Natural killer cell (primary cell): ENCODE results near the gene DACH1. TPM values are rescaled to one million over a fixed set of nuclear protein-coding genes. Genes with fewer than 3 reads are reported as not detected.

Source experiments
- ATAC-seq, 3 donors: fragments of 150-1000 bp in 2 of 3; fragments of 200-7000 bp in 1 of 3; cut with Tn5 transposase; 1 replicate in 1 of 3; 2 replicates in 2 of 3; pipeline ENCODE4 v1.10.0; 2021; ENCODE audit warnings: mild to moderate bottlenecking in 2 of 3, moderate library complexity in 2 of 3
- DNase-seq, 2 donors: peaks; one replicate each; pipeline versions ENCODE4 v3.0.0 to v3.0.0-alpha.2; 2013 to 2021; ENCODE audit warnings: mixed read lengths in 1 of 2
- H3K27ac ChIP-seq: one replicate; pipeline ENCODE4 v1.5.1; 2013; ENCODE audit warnings: mild to moderate bottlenecking, low read length
- H3K27me3 ChIP-seq: one replicate; pipeline ENCODE4 v1.6.1; 2013; ENCODE audit warnings: low read length; ENCODE audit not compliant: control insufficient read depth, insufficient read depth
- H3K36me3 ChIP-seq: one replicate; pipeline ENCODE4 v1.6.1; 2013; ENCODE audit warnings: low read length; ENCODE audit not compliant: control insufficient read depth, insufficient read depth
- H3K4me1 ChIP-seq: one replicate; pipeline ENCODE4 v1.6.1; 2013; ENCODE audit warnings: low read length; ENCODE audit not compliant: control insufficient read depth, insufficient read depth
- H3K4me3 ChIP-seq: one replicate; pipeline ENCODE4 v1.5.1; 2013; ENCODE audit warnings: low read length
- H3K9me3 ChIP-seq: one replicate; pipeline ENCODE4 v1.6.1; 2013; ENCODE audit warnings: low read length; ENCODE audit not compliant: control insufficient read depth, insufficient read depth
- H3K27ac Mint-ChIP-seq, 2 donors: one replicate each; pipeline ENCODE4 v1.8.0; 2022; ENCODE audit warnings: mild to moderate bottlenecking in 2 of 2, mixed read lengths in 2 of 2, moderate library complexity in 1 of 2
- H3K27me3 Mint-ChIP-seq, 2 donors: one replicate each; pipeline ENCODE4 v1.8.0; 2022; ENCODE audit warnings: low read depth in 2 of 2, mixed read lengths in 2 of 2
- H3K36me3 Mint-ChIP-seq: one replicate; pipeline ENCODE4 v1.8.0; 2022; ENCODE audit warnings: mixed read lengths
- H3K4me1 Mint-ChIP-seq, 2 donors: one replicate each; pipeline ENCODE4 v1.8.0; 2022; ENCODE audit warnings: mixed read lengths in 2 of 2
- H3K4me3 Mint-ChIP-seq: one replicate; pipeline ENCODE4 v1.8.0; 2022; ENCODE audit warnings: mild to moderate bottlenecking, moderate library complexity, mixed read lengths
- H3K9me3 Mint-ChIP-seq, 2 donors: one replicate each; pipeline ENCODE4 v1.8.0; 2022; ENCODE audit warnings: mixed read lengths in 2 of 2
- WGBS: methylation state at CpG from one replicate; pipeline ENCODE4 v1.1.7; 2013; ENCODE audit warnings: missing lambda C conversion rate; ENCODE audit not compliant: insufficient coverage; 5-methylcytosine and 5-hydroxymethylcytosine counted together
- intact Hi-C: fragments of 100-400 bp; cut with micrococcal nuclease; formaldehyde crosslinking; loops from one replicate; pipeline ENCODE4 v1.14.2; 2022
- total RNA-seq, 4 donors: library from RNA; stranded (reverse); fragments of 120-200 nt in 1 of 4; gene quantifications; one replicate each; pipeline versions ENCODE4 v1.2.3 to v1.2.4, GENCODE V29; 2013 to 2022
- TF ChIP-seq, protein P1 (sequence below): fragments of 200-600 bp; IDR thresholded peaks from one replicate; pipeline ENCODE4 v1.8.0; 2022; ENCODE audit warnings: antibody characterized with exemption

Gene DACH1
- total RNA-seq, 3 donors from 2014 or later (not counting 1 experiment from before 2014, with no cell fraction given), result 0.29 to 2.3 (median 0.49) TPM

DNA sequence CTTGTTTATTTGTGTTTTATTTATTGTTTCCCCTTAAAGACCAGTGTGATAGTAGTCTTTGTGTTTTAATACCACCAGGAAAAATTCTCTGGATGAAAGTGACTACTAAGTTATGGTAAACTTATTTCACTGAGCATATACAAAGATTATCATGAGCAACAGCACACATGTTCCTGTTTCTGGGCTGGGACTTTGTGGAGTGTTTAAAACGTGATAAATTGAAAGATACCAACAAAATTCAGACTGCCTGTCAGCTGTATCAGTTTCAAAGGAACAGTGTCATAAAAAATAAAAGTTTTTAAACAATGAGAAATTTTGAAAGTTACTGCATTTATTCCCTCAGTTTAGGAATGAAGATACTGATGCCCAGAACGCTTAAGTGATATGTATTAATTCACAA, 259.4 kb downstream of the DACH1 start:
- no peak for DNase-seq
- Mint-ChIP-seq H3K27me3 (no peaks in the 10 kb centered on the region), H3K4me3 (no peak overlapping the region), H3K36me3 (no peaks in the 10 kb centered on the region), H3K9me3 (no peaks in the 10 kb centered on the region), H3K27ac (no peak overlapping the region), H3K4me1 (no peaks in the 10 kb centered on the region)
- WGBS, result 11% methylated on average over 1 of the region's 2 CpGs
- intact Hi-C loops, result no loop called here
- Histone ChIP-seq H3K9me3 (no peaks in the 10 kb centered on the region), H3K4me3 (no peak overlapping the region), H3K27me3 (no peaks in the 10 kb centered on the region), H3K27ac (no peak overlapping the region), H3K36me3 (no peaks in the 10 kb centered on the region), H3K4me1 (no peaks in the 10 kb centered on the region)
- no peak for ATAC-seq
- TF ChIP-seq, protein P1, sequence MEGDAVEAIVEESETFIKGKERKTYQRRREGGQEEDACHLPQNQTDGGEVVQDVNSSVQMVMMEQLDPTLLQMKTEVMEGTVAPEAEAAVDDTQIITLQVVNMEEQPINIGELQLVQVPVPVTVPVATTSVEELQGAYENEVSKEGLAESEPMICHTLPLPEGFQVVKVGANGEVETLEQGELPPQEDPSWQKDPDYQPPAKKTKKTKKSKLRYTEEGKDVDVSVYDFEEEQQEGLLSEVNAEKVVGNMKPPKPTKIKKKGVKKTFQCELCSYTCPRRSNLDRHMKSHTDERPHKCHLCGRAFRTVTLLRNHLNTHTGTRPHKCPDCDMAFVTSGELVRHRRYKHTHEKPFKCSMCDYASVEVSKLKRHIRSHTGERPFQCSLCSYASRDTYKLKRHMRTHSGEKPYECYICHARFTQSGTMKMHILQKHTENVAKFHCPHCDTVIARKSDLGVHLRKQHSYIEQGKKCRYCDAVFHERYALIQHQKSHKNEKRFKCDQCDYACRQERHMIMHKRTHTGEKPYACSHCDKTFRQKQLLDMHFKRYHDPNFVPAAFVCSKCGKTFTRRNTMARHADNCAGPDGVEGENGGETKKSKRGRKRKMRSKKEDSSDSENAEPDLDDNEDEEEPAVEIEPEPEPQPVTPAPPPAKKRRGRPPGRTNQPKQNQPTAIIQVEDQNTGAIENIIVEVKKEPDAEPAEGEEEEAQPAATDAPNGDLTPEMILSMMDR, result no peak

DNA sequence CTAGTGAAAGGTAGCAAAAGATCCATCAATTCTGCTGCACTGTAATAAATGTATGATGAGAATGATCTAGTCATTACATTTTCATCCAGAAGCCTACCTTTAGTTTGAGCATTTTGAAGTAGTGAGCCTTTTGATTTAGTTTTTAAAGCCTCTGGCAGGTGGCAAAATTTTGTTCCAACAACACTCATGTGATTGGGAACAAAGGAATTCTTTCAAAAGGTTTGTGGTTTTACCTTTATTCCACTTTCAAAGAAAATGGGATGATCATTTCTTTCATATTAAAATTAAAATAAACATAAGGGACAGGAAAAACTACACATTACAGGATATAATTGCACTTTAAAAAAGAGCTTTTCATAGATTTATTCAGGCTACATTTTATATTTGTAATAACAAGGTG, 260.2 kb downstream of the DACH1 start:
- Histone ChIP-seq H3K4me3 (no peak overlapping the region), H3K9me3 (no peaks in the 10 kb centered on the region), H3K27ac (no peak overlapping the region), H3K27me3 (no peaks in the 10 kb centered on the region), H3K36me3 (no peaks in the 10 kb centered on the region), H3K4me1 (no peaks in the 10 kb centered on the region)
- Mint-ChIP-seq H3K36me3 (no peaks in the 10 kb centered on the region), H3K27me3 (no peaks in the 10 kb centered on the region), H3K4me3 (no peak overlapping the region), H3K9me3 (no peaks in the 10 kb centered on the region), H3K4me1 (no peaks in the 10 kb centered on the region), H3K27ac (no peak overlapping the region)
- TF ChIP-seq, protein P1, result no peak
- ATAC-seq, result no peak
- DNase-seq, result no peak
- intact Hi-C loops, result no loop called here

DNA sequence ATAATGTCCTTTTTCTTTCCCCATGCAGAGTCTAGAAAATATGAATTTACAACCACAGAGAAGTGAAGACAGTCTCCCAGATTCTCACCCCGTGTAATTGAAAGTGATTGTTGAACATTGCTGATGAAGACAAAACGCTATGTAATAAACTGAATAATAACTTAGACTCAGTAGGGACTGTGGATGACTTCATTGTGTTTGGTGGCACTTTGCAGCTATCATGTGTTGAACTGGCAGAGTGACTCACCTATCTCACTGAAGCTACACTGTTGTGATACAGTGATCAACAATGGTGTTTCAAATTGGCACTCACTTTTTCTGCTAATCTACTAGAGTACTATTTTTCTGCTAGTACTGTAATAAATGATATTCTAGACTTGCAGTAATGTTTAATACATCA, 261.3 kb downstream of the DACH1 start:
- Histone ChIP-seq H3K4me3 (no peak overlapping the region), H3K36me3 (no peaks in the 10 kb centered on the region), H3K9me3 (no peaks in the 10 kb centered on the region), H3K27me3 (no peaks in the 10 kb centered on the region), H3K4me1 (no peaks in the 10 kb centered on the region), H3K27ac (no peak overlapping the region)
- TF ChIP-seq, protein P1, result no peak
- Mint-ChIP-seq H3K27me3 (no peaks in the 10 kb centered on the region), H3K36me3 (no peaks in the 10 kb centered on the region), H3K4me3 (no peak overlapping the region), H3K27ac (no peak overlapping the region), H3K9me3 (no peaks in the 10 kb centered on the region), H3K4me1 (no peaks in the 10 kb centered on the region)
- intact Hi-C loops, result no loop called here
- DNase-seq (no peak), ATAC-seq (no peak)
- 85% methylated on average over 2 of the region's 2 CpGs for WGBS

DNA sequence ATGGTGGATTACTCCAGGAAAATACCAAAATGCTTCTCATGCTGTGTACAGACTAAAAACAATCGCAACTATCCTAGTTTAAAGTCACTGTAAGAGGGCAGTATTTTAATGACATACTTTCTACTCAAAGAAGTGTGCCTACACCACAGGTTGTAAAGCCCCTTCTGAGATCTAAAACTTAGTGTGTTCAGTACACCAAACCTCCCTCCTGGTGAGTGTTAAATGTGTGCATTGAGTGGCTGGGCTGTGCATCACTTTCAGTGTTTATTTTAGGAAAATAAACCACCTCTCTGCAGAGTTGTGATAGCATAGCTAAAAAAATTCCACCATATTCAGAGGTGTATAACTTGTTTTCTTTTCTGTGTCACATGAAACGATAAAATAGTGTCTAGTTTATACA, 263.7 kb downstream of the DACH1 start:
- Mint-ChIP-seq H3K9me3 (peaks cover 2 to 4% of the 10 kb centered on the region in 2 donors), H3K27me3 (no peaks in the 10 kb centered on the region), H3K36me3 (no peaks in the 10 kb centered on the region), H3K27ac (no peak overlapping the region), H3K4me1 (no peaks in the 10 kb centered on the region), H3K4me3 (no peak overlapping the region)
- WGBS, result 80% methylated on average over 1 of the region's 2 CpGs
- H3K4me1 ChIP-seq, result no peaks in the 10 kb centered on the region
- no peaks in the 10 kb centered on the region for H3K9me3 ChIP-seq
- no peaks in the 10 kb centered on the region for H3K27me3 ChIP-seq
- intact Hi-C loops, result no loop called here
- H3K36me3 ChIP-seq, result no peaks in the 10 kb centered on the region
- ATAC-seq, result no peak
- TF ChIP-seq, protein P1, result no peak
- no peak for DNase-seq
- no peak overlapping the region for H3K4me3 ChIP-seq
- no peak overlapping the region for H3K27ac ChIP-seq
